Spinal cord (tissue), 10 donors: ENCODE results near the gene TAF3. TPM values are rescaled to one million over a fixed set of nuclear protein-coding genes. Genes with fewer than 3 reads are reported as not detected.

Experiments
- DNase-seq, 6 donors: peaks; one replicate each; pipeline versions ENCODE4 v3.0.0 to v3.0.0-alpha.2; 2013 to 2015; ENCODE audit warnings: low spot score in 6 of 6, low read depth in 4 of 6
- H3K27ac ChIP-seq: one replicate; pipeline ENCODE4 v1.5.1; 2013; ENCODE audit warnings: low read depth, low read length, control low read depth
- H3K27me3 ChIP-seq: one replicate; pipeline ENCODE4 v1.6.1; 2013; ENCODE audit warnings: low read length; ENCODE audit not compliant: control insufficient read depth, insufficient read depth
- H3K36me3 ChIP-seq: one replicate; pipeline ENCODE4 v1.6.1; 2013; ENCODE audit warnings: low read length; ENCODE audit not compliant: control insufficient read depth, insufficient read depth
- H3K4me1 ChIP-seq: one replicate; pipeline ENCODE4 v1.6.1; 2013; ENCODE audit warnings: low read length; ENCODE audit not compliant: control insufficient read depth, insufficient read depth
- H3K4me3 ChIP-seq: one replicate; pipeline ENCODE4 v1.5.1; 2013; ENCODE audit warnings: low read depth, low read length, control low read depth
- H3K9me3 ChIP-seq: one replicate; pipeline ENCODE4 v1.6.1; 2013; ENCODE audit warnings: low read length; ENCODE audit not compliant: control insufficient read depth, insufficient read depth
- WGBS: methylation state at CpG from one replicate; pipeline ENCODE4 v1.1.5; 2013; ENCODE audit warnings: missing lambda C conversion rate; ENCODE audit not compliant: insufficient coverage; 5-methylcytosine and 5-hydroxymethylcytosine counted together
- polyA plus RNA-seq, 2 donors: library from polyadenylated mRNA; unstranded; fragments of 120-200 nt; gene quantifications; one replicate each; pipeline ENCODE4 v1.2.1, GENCODE V29; 2013; ENCODE audit not compliant: insufficient read length in 2 of 2
- total RNA-seq, 2 donors: library from RNA; depleted of rRNA in 1 of 2; stranded (reverse); fragments of 120-200 nt in 1 of 2; fragments of >200 nt in 1 of 2; gene quantifications; one replicate each; pipeline versions ENCODE4 v1.2.3 to v1.2.4, GENCODE V29; 2013 to 2014
- donor health status: healthy.

Gene TAF3
- total and polyA plus RNA-seq, 4 donors: 3.8 to 10.8 (median 6.1) TPM

- 0% methylated on average over 18 of the region's 32 CpGs for WGBS
- no peaks in the 10 kb centered on the region for H3K36me3 ChIP-seq
- peaks cover 57% of the 10 kb centered on the region for H3K4me1 ChIP-seq
- DNase-seq: peak in 2 of 6 donors; percentile 25 to 45
- H3K4me3 ChIP-seq: peak overlapping the region; percentile 5
- H3K27me3 ChIP-seq: peaks cover 100% of the 10 kb centered on the region
- H3K27ac ChIP-seq: no peak overlapping the region
- no peaks in the 10 kb centered on the region for H3K9me3 ChIP-seq
These were observed 226.8 kb downstream of the TAF3 start for GRCh38 chr10:8044908-8045725.

GRCh38 chr10:8045726-8046494 lies 227.6 kb downstream of the TAF3 start:
- Histone ChIP-seq H3K4me1 (peaks cover 64% of the 10 kb centered on the region), H3K27ac (no peak overlapping the region), H3K9me3 (no peaks in the 10 kb centered on the region), H3K36me3 (no peaks in the 10 kb centered on the region), H3K4me3 (no peak overlapping the region), H3K27me3 (peaks cover 100% of the 10 kb centered on the region)
- 0% methylated on average over 4 of the region's 17 CpGs for WGBS
- DNase-seq: no peak

GRCh38 chr10:8047452-8048280 lies 229.4 kb downstream of the TAF3 start:
- DNase-seq: peak in 2 of 6 donors; percentile 42 to 44
- H3K9me3 ChIP-seq: no peaks in the 10 kb centered on the region
- WGBS: 1% methylated on average over 29 of the region's 30 CpGs
- no peaks in the 10 kb centered on the region for H3K36me3 ChIP-seq
- H3K4me1 ChIP-seq: peaks cover 78% of the 10 kb centered on the region
- H3K4me3 ChIP-seq: no peak overlapping the region
- peaks cover 99% of the 10 kb centered on the region for H3K27me3 ChIP-seq
- no peak overlapping the region for H3K27ac ChIP-seq

GRCh38 chr10:8048281-8049008 lies 230.1 kb downstream of the TAF3 start:
- Histone ChIP-seq H3K36me3 (no peaks in the 10 kb centered on the region), H3K27me3 (peaks cover 99% of the 10 kb centered on the region), H3K4me3 (no peak overlapping the region), H3K27ac (no peak overlapping the region), H3K9me3 (no peaks in the 10 kb centered on the region), H3K4me1 (peaks cover 77% of the 10 kb centered on the region)
- DNase-seq: no peak
- WGBS: 1% methylated on average over 18 of the region's 29 CpGs

- peaks cover 80% of the 10 kb centered on the region for H3K4me1 ChIP-seq
- no peak overlapping the region for H3K4me3 ChIP-seq
- no peaks in the 10 kb centered on the region for H3K9me3 ChIP-seq
- H3K27me3 ChIP-seq: peaks cover 99% of the 10 kb centered on the region
- no peaks in the 10 kb centered on the region for H3K36me3 ChIP-seq
- WGBS: under 1% methylated on average over 36 of the region's 51 CpGs
- peak in 2 of 6 donors; percentile 5 to 21 for DNase-seq
- H3K27ac ChIP-seq: no peak overlapping the region
These were observed 230.9 kb downstream of the TAF3 start for GRCh38 chr10:8049045-8049864.

- no peak overlapping the region for H3K4me3 ChIP-seq
- peaks cover 81% of the 10 kb centered on the region for H3K4me1 ChIP-seq
- no peak overlapping the region for H3K27ac ChIP-seq
- H3K27me3 ChIP-seq: peaks cover 98% of the 10 kb centered on the region
- peak in 2 of 6 donors; percentile 28 to 38 for DNase-seq
- H3K36me3 ChIP-seq: no peaks in the 10 kb centered on the region
- 0% methylated on average over 66 of the region's 68 CpGs for WGBS
- no peaks in the 10 kb centered on the region for H3K9me3 ChIP-seq
These were observed 231.7 kb downstream of the TAF3 start for GRCh38 chr10:8049865-8050555.

GRCh38 chr10:8050556-8051108 lies 232.3 kb downstream of the TAF3 start:
- H3K27me3 ChIP-seq: peaks cover 98% of the 10 kb centered on the region
- H3K36me3 ChIP-seq: no peaks in the 10 kb centered on the region
- H3K4me1 ChIP-seq: peaks cover 80% of the 10 kb centered on the region
- no peaks in the 10 kb centered on the region for H3K9me3 ChIP-seq
- peak in 2 of 6 donors; percentile 56 to 69 for DNase-seq
- H3K4me3 ChIP-seq: no peak overlapping the region
- under 1% methylated on average over 55 of the region's 60 CpGs for WGBS
- no peak overlapping the region for H3K27ac ChIP-seq
